ENCODE data around the gene NCF1. TPM values are rescaled to one million over a fixed set of nuclear protein-coding genes. Genes with fewer than 3 reads are reported as not detected.
"Not testable (repeated sequence)": the region's sequence is repeated elsewhere in the genome, so short reads cannot be mapped to it uniquely, and the experiment has no call there.

The NCF1 gene
- total RNA-seq, 2 donors from 2014 or later: 2.0 to 2.7 TPM

DNA sequence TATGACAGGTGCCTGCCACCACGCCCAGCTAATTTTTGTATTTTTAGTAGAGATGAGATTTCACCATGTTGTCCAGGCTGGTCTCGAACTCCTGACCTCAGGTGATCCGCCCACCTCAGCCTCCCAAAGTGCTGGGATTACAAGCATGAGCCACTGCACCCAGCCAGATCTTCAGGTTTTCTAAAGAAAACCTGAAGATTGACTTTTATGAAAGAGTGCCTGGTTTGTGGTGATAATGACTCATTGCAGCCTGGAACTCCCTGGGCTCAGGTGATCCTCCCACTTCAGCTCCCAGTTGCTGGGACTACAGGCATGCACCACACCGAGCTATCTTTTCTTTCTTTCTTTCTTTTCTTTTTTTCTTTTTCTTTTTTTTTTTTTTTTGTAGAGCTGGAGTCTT, 24.8 kb downstream of the NCF1 start:
- H3K4me3 ChIP-seq; H3K36me3 ChIP-seq; intact Hi-C loops (cut with DNase I): not testable (repeated sequence)

DNA sequence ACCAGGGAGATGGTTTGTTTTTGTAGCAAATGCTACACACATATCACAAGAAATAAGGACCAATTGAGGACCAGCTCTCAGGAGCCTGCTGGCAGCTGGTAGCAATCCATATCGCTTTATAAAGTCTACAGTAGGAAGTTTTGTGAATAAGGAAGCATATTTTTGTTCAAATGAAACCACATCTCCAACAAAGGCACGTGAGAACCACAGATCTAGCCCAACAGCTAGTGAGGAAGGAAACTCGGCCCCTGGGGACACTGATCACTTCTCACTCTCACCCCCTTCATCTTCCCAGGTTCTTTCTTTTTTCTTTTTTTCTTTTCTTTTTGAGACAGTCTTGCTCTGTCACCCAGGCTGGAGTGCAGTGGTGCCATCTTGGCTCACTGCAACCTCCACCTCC, 42.1 kb downstream of the NCF1 start:
- H3K9me3 ChIP-seq; H3K4me1 ChIP-seq; H3K4me3 ChIP-seq; DNase-seq; H3K36me3 ChIP-seq; H3K27ac ChIP-seq; H3K9ac ChIP-seq (ENCODE audit: low read depth in 2 of 2, low read length in 2 of 2); intact Hi-C loops (cut with DNase I); H3K27me3 ChIP-seq: not testable (repeated sequence)

More for the DNA sequence above, 24.8 kb downstream of the NCF1 start:
- H3K9me3 ChIP-seq; H3K4me1 ChIP-seq; H3K27me3 ChIP-seq; H3K9ac ChIP-seq (ENCODE audit: low read depth in 2 of 2, low read length in 2 of 2); H3K27ac ChIP-seq; DNase-seq: not testable (repeated sequence)

DNA sequence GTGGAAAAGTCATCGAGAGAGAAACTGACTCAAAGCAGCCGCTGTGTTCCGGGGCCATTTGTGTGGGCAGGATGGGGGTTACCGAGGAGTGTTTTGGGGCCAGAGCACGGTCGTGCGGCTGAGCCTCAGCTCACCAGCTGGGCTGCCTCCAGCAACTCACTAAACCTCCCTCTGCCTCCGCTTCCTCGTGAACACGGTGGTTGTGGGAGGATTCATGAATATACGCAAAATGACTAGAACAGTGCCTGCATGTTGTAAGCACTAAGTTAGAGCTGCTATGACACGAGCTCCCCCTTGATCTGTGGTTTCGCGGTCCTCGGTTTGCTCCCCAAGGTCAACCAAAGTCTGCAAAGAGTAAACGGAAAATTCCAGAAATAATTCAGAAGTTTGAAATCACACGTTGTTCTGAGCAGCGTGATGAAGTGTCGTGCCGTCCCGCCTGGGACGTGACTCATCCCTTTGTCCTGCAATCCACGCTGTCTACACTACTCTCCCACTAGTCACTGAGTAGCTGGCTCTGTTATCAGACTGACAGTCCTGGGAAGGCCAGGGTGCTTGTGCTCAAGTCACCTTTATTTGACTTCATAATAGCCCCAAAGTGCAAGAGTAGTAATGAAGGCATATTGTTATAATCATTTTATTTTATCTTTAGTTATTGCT, 46.5 kb downstream of the NCF1 start:
- H3K27ac ChIP-seq; H3K4me3 ChIP-seq; H3K9ac ChIP-seq (ENCODE audit: low read depth in 2 of 2, low read length in 2 of 2); DNase-seq; H3K4me1 ChIP-seq; H3K27me3 ChIP-seq; H3K36me3 ChIP-seq; intact Hi-C loops (cut with DNase I); H3K9me3 ChIP-seq: not testable (repeated sequence)

DNA sequence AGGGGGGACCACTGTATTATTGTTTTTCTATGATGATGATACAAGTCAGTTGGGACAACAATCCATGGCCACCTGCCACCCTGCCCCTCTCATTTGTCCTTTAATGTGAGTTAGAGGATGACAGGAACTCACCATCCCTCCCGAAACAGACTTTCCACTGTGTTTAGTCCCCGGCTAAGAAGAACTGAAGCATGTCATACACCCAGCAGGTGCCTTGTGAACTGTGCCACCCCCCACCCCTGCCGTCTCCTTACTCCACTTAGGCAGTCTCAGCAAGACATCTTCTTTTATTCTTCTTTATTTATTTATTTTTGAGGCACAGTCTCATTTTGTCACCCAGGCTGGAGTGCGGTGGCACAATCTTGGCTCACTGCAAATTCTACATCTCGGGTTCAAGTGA, 47.4 kb downstream of the NCF1 start:
- intact Hi-C loops (cut with DNase I); H3K9ac ChIP-seq (ENCODE audit: low read depth in 2 of 2, low read length in 2 of 2); H3K27ac ChIP-seq; H3K27me3 ChIP-seq; DNase-seq; H3K36me3 ChIP-seq; H3K4me1 ChIP-seq; H3K9me3 ChIP-seq; H3K4me3 ChIP-seq: not testable (repeated sequence)

DNA sequence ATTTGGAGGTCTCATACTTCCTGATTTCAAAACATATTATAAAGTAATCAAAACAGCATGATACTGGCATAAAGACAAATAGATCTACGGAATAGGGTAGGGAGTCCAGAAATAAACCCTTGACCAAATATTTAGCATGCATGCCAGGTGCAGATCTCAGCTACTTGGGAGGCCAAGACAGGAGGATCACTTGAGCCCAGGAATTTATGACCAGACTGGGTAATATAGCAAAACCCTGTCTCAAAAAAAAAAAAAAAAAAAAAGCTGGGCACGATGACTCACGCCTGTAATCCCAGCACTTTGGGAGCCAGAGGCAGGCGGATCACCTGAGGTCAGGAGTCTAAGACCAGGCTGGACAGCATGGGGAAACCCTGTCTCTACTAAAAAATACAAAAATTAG, 56.1 kb downstream of the NCF1 start:
- DNase-seq; H3K4me3 ChIP-seq; H3K27me3 ChIP-seq; H3K27ac ChIP-seq; H3K36me3 ChIP-seq; intact Hi-C loops (cut with DNase I); H3K9ac ChIP-seq (ENCODE audit: low read depth in 2 of 2, low read length in 2 of 2); H3K4me1 ChIP-seq; H3K9me3 ChIP-seq: not testable (repeated sequence)

DNA sequence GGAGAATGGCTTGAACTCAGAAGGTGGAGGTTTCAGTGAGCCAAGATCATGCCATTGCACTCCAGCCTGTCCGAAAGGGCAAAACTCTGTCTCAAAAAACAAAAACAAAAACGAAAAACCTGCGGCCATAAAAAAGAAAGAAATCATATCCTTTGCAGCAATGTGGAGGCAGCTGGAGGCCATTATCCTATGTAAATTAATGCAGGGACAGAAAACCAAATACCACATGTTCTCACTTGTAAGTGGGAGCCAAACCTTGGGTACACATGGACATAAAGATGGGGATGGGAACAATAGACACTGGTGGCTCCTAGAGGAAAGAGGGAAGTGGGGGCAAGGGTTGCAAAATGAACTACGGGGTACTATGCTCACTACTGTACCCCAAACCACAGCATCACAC, 56.6 kb downstream of the NCF1 start:
- H3K9ac ChIP-seq (ENCODE audit: low read depth in 2 of 2, low read length in 2 of 2); H3K27ac ChIP-seq; H3K4me1 ChIP-seq; intact Hi-C loops (cut with DNase I); H3K9me3 ChIP-seq; DNase-seq; H3K36me3 ChIP-seq; H3K27me3 ChIP-seq; H3K4me3 ChIP-seq: not testable (repeated sequence)

Other genes starting within 250 kb of the NCF1 start
- 100 to 1,000 TPM; 123 to 148 TPM for gene GTF2I, start 116.3 kb upstream of the NCF1 start, total RNA-seq
- 10 to 100 TPM in 1 of 2 donors, 1 to 10 TPM in 1; 6.4 to 19.6 TPM for gene GTF2IRD2, start 77.6 kb downstream of the NCF1 start, total RNA-seq
- 1 to 10 TPM; 4.2 to 4.9 TPM for gene CASTOR2, start 190.7 kb downstream of the NCF1 start, total RNA-seq

All from colonic mucosa (tissue), 4 donors.